Gastrocnemius medialis (tissue), 4 donors: ENCODE results near the gene RPL4. TPM values are rescaled to one million over a fixed set of nuclear protein-coding genes. Genes with fewer than 3 reads are reported as not detected.
"Not testable (repeated sequence)": the region's sequence is repeated elsewhere in the genome, so short reads cannot be mapped to it uniquely, and the experiment has no call there.

Source experiments
- ATAC-seq, 2 donors: fragments of 150-250 bp; one replicate each; pipeline ENCODE4 v1.9.1; 2016
- DNase-seq, 2 donors: peaks; one replicate each; pipeline ENCODE4 v3.0.0-alpha.2; 2019
- H3K27ac ChIP-seq, 4 donors: fragments of 200-600 bp; sonication (generic); 1 replicate in 1 of 4; 2 replicates in 3 of 4; pipeline ENCODE4 v1.5.1; 2016 to 2018; ENCODE audit warnings: mild to moderate bottlenecking in 2 of 4, moderate library complexity in 1 of 4
- H3K27me3 ChIP-seq, 3 donors: fragments of 200-600 bp; sonication (generic) in 2 of 3; 1 replicate in 1 of 3; 2 replicates in 2 of 3; pipeline versions ENCODE4 v1.5.1 to v1.6.0; 2016 to 2019; ENCODE audit warnings: mild to moderate bottlenecking in 1 of 3, moderate library complexity in 1 of 3
- H3K36me3 ChIP-seq, 2 donors: fragments of 200-600 bp; sonication (generic) in 1 of 2; one replicate each; pipeline ENCODE4 v1.5.1; 2017 to 2018
- H3K4me1 ChIP-seq, 2 donors: fragments of 200-600 bp; sonication (generic) in 1 of 2; one replicate each; pipeline ENCODE4 v1.5.1; 2016 to 2017; ENCODE audit warnings: mild to moderate bottlenecking in 2 of 2
- H3K4me3 ChIP-seq, 4 donors: fragments of 200-600 bp; sonication (generic) in 3 of 4; 1 replicate in 1 of 4; 2 replicates in 3 of 4; pipeline ENCODE4 v1.5.1; 2016 to 2019; ENCODE audit warnings: mild to moderate bottlenecking in 2 of 4
- H3K9me3 ChIP-seq, 3 donors: fragments of 200-600 bp; sonication (generic) in 2 of 3; 1 replicate in 1 of 3; 2 replicates in 2 of 3; pipeline ENCODE4 v1.5.1; 2016 to 2019
- POLR2A ChIP-seq, 2 donors: fragments of 450-650 bp; IDR thresholded peaks; one replicate each; pipeline ENCODE4 v1.6.1; 2017; ENCODE audit warnings: antibody characterized with exemption in 2 of 2, mild to moderate bottlenecking in 2 of 2, moderate library complexity in 2 of 2
- in situ Hi-C, 4 donors: fragments of 200-750 bp; cut with MboI; loops; one replicate each; pipeline versions ENCODE4 v1.15.0 to v1.8.0; 2017; ENCODE audit warnings: low sequenced_read_pairs in 4 of 4
- intact Hi-C: fragments of 100-400 bp; cut with DNase I; formaldehyde crosslinking; loops from one replicate; pipeline ENCODE4 v1.15.1; 2023; ENCODE audit warnings: low total_unique reads
- total RNA-seq, 4 donors: library from RNA; depleted of rRNA; stranded (reverse); fragments of >200 nt; gene quantifications; one replicate each; pipeline versions ENCODE4 v1.1.0 to v1.2.3, GENCODE V29; 2016
- TF ChIP-seq, protein P1 (sequence below), 5 experiments: fragments of 450-650 bp in 3 of 5; fragments of 200-600 bp in 2 of 5; sonication (generic) in 2 of 5; IDR thresholded peaks in 4 of 5; conservative IDR thresholded peaks in 1 of 5; 1 replicate in 4 of 5; 2 replicates in 1 of 5; pipeline ENCODE4 v1.5.1; 2016 to 2019; ENCODE audit warnings: antibody characterized with exemption in 5 of 5, mild to moderate bottlenecking in 3 of 5, moderate library complexity in 3 of 5

RPL4 gene
- total RNA-seq, 4 donors from 2014 or later, result 2,613 to 4,567 (median 3,688) TPM

DNA sequence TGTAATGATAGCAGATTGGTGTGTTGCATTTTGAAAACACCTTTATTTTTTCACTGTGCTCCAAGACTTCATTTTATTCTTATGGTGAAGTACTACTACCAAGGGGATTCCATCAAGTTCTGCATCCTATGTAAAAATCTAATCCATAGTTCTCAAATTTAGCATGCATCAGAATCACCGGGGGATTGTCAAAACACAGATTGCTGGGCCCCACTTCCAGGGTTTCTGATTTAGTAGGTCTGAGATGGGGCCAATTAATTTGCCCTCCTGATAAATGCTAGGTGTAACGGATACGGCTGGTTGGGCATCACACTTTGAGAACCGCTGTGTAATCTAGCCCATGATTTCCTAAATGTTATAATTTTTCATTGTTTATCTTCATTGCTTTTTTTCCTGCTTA is 1.2 kb upstream of the RPL4 start:
- intact Hi-C loops, result loop anchor here (2.0 kb wide), 1 partner anchor 119 kb away; the partner anchor contains the start of gene MAP2K1
- no peaks in the 10 kb centered on the region for H3K9me3 ChIP-seq
- H3K27ac ChIP-seq, result peak overlapping the region; percentile 85 to 96 (median 92)
- peaks cover 22 to 24% of the 10 kb centered on the region in 2 donors for H3K4me1 ChIP-seq
- ATAC-seq (no peak), DNase-seq (no peak)
- no peak for TF ChIP-seq POLR2A (IDR thresholded peaks at IDR 0.05)
- TF ChIP-seq, protein P1, sequence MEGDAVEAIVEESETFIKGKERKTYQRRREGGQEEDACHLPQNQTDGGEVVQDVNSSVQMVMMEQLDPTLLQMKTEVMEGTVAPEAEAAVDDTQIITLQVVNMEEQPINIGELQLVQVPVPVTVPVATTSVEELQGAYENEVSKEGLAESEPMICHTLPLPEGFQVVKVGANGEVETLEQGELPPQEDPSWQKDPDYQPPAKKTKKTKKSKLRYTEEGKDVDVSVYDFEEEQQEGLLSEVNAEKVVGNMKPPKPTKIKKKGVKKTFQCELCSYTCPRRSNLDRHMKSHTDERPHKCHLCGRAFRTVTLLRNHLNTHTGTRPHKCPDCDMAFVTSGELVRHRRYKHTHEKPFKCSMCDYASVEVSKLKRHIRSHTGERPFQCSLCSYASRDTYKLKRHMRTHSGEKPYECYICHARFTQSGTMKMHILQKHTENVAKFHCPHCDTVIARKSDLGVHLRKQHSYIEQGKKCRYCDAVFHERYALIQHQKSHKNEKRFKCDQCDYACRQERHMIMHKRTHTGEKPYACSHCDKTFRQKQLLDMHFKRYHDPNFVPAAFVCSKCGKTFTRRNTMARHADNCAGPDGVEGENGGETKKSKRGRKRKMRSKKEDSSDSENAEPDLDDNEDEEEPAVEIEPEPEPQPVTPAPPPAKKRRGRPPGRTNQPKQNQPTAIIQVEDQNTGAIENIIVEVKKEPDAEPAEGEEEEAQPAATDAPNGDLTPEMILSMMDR (IDR thresholded peaks at IDR 0.05 in 4 of 5, conservative IDR thresholded peaks at IDR 0.05 in 1 of 5), result no peak
- in situ Hi-C loops, result loop anchor here in 1 of 4 donors (10.0 kb wide), 1 partner anchor 121 kb away; the partner anchor contains the start of gene MAP2K1
- no peaks in the 10 kb centered on the region for H3K27me3 ChIP-seq
- peaks cover 0 to 24% of the 10 kb centered on the region in 2 donors for H3K36me3 ChIP-seq
- peak overlapping the region; percentile 74 to 95 (median 87) for H3K4me3 ChIP-seq

DNA sequence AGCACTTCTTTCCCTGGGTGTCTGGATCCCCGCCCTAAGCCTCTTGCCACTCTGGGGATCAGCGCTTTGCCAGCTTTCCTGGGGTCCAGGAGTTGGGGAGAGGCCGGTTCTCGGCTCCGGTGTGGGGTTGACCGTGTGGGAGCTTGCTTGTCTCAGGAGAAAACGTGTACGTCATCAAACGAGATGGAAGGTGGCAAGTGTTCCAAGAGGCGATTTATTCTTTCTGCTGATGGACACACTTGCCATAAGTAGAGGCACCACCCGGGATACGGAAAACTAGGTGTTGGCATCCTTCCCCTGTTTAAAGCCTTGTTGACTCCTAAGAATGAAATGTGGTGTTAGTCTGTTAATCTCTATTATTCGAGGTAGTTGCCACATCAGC is 766 bp upstream of the RPL4 start:
- no peaks in the 10 kb centered on the region for H3K9me3 ChIP-seq
- DNase-seq (no peak), ATAC-seq (peak in 1 of 2 donors; percentile 15)
- TF ChIP-seq, protein P1 (IDR thresholded peaks at IDR 0.05 in 4 of 5, conservative IDR thresholded peaks at IDR 0.05 in 1 of 5), result no peak
- no peak for TF ChIP-seq POLR2A (IDR thresholded peaks at IDR 0.05)
- in situ Hi-C loops, result loop anchor here in 1 of 4 donors (10.0 kb wide), 1 partner anchor 121 kb away; the partner anchor contains the start of gene MAP2K1
- H3K4me1 ChIP-seq, result peaks cover 22 to 24% of the 10 kb centered on the region in 2 donors
- intact Hi-C loops, result loop anchor here (2.0 kb wide), 1 partner anchor 119 kb away; the partner anchor contains the start of gene MAP2K1
- H3K4me3 ChIP-seq, result peak overlapping the region; percentile 74 to 95 (median 87)
- no peaks in the 10 kb centered on the region for H3K27me3 ChIP-seq
- H3K27ac ChIP-seq, result peak overlapping the region; percentile 85 to 96 (median 92)
- peaks cover 0 to 28% of the 10 kb centered on the region in 2 donors for H3K36me3 ChIP-seq

DNA sequence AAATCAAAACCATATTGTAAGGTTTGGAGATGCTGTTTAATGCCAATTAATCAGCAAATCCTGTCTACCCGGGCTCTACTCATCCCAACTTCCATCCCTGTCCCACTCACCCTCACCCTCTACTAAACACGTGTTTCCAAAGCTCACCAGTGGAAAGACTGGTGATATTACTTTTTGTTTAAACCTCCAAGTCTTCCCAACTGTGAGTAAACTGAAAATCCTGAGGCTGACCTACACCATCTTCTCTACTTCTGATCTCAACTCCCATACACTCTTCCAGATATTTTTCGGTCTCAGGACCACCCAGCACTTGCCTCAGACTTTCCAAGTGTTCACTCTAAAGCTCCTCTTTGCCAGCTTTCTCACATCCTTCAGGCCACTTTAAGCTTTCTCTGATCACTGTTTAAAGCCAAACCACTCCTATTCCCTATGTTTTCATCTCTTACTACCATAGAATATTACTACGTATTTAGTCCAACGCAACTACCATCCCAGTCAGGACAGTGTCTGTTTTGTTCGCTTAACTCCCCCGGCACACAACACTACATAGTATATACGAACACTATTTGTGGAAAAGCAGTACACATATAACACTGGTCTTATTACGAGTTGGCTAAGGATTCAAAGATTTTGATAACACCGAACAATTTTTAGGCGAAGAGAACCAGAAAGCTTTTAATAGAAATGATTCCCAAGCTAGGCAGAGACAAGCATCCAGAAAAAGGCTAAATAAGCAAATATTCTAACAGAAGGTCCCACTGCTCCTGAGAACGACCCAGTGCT is 684 bp downstream of the RPL4 start:
- intact Hi-C loops, result loop anchor here (2.0 kb wide), 1 partner anchor 117 kb away; the partner anchor contains the start of gene MAP2K1
- TF ChIP-seq POLR2A (IDR thresholded peaks at IDR 0.05), result no peak
- TF ChIP-seq, protein P1 (IDR thresholded peaks at IDR 0.05 in 4 of 5, conservative IDR thresholded peaks at IDR 0.05 in 1 of 5), result no peak
- no peaks in the 10 kb centered on the region for H3K27me3 ChIP-seq
- no peak for DNase-seq
- in situ Hi-C loops, result loop anchor here in 1 of 4 donors (10.0 kb wide), 1 partner anchor 119 kb away; the partner anchor contains the start of gene MAP2K1
- H3K27ac ChIP-seq, result peak overlapping the region; percentile 85 to 96 (median 92)
- ATAC-seq, result no peak
- H3K9me3 ChIP-seq, result no peaks in the 10 kb centered on the region
- peaks cover 22 to 24% of the 10 kb centered on the region in 2 donors for H3K4me1 ChIP-seq
- peaks cover 3 to 42% of the 10 kb centered on the region in 2 donors for H3K36me3 ChIP-seq
- peak overlapping the region; percentile 74 to 95 (median 87) for H3K4me3 ChIP-seq

DNA sequence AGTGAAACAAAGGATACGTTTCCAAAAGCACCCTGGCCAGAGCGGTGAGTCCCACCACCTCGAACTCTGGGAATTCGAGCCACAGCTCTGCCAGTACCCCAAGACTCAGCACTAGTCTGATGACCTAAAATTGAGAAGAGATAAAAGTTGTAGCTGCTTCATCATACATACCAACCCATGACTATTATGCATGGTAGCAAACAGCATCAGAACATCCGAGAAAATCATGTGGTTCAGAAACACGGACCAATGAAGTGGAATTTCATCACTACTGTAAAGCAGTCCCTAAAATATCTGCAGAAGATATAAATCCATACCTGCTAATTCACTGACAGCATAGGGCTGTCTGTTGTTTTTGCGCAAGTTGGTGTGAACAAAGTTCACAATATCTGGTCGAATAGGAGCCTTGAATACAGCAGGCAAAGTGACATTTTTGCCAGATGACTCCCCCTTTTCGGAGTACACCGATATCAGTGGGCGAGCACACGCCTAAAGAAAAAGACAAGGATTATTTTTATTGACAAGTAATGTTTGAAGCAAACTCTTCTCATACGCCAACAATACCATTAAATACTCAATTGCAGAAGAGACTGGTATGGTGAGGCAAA is 1.5 kb downstream of the RPL4 start:
- H3K27me3 ChIP-seq, intact Hi-C loops, DNase-seq, H3K9me3 ChIP-seq, ATAC-seq: not testable (repeated sequence)
- Histone ChIP-seq H3K4me3 (peak overlapping the region; percentile 74 to 95 (median 87)), H3K4me1 (peaks cover 22 to 27% of the 10 kb centered on the region in 2 donors), H3K27ac (peak overlapping the region; percentile 85 to 96 (median 92)), H3K36me3 (peaks cover 3 to 51% of the 10 kb centered on the region in 2 donors)
- in situ Hi-C loops, result loop anchor here in 1 of 4 donors (10.0 kb wide), 1 partner anchor 118 kb away; the partner anchor contains the start of gene MAP2K1
